Heart right ventricle (tissue), 16 donors: ENCODE results near the gene PRKCE. TPM values are rescaled to one million over a fixed set of nuclear protein-coding genes. Genes with fewer than 3 reads are reported as not detected.

Experiments used
- ATAC-seq, 8 donors: fragments of 200-7000 bp; cut with Tn5 transposase; one replicate each; pipeline ENCODE4 v1.9.1; 2020; ENCODE audit warnings: mild to moderate bottlenecking in 8 of 8, moderate library complexity in 8 of 8, moderate number of reproducible peaks in 1 of 8
- DNase-seq, 2 donors: peaks; one replicate each; pipeline ENCODE4 v3.0.0-alpha.2; 2020
- H3K27ac ChIP-seq, 10 donors: fragments of 200-600 bp; sonication (generic) in 2 of 10; one replicate each; pipeline versions ENCODE4 v1.5.0 to v1.8.0; 2020 to 2022; ENCODE audit warnings: mild to moderate bottlenecking in 3 of 10
- H3K27me3 ChIP-seq, 7 donors: fragments of 200-600 bp; one replicate each; pipeline ENCODE4 v1.8.0; 2021 to 2022; ENCODE audit warnings: mild to moderate bottlenecking in 2 of 7
- H3K36me3 ChIP-seq, 9 donors: fragments of 200-600 bp; sonication (generic) in 1 of 9; one replicate each; pipeline versions ENCODE4 v1.5.0 to v1.8.0; 2020 to 2022; ENCODE audit warnings: mild to moderate bottlenecking in 2 of 9
- H3K4me1 ChIP-seq, 9 donors: fragments of 200-600 bp; sonication (generic) in 1 of 9; one replicate each; pipeline versions ENCODE4 v1.5.0 to v1.8.0; 2020 to 2022; ENCODE audit warnings: mild to moderate bottlenecking in 4 of 9
- H3K4me3 ChIP-seq, 10 donors: fragments of 200-600 bp; sonication (generic) in 2 of 10; one replicate each; pipeline versions ENCODE4 v1.5.0 to v1.8.0; 2020 to 2022; ENCODE audit warnings: mild to moderate bottlenecking in 7 of 10, moderate library complexity in 2 of 10
- H3K9me3 ChIP-seq, 11 donors: fragments of 200-600 bp in 10 of 11; sonication (generic) in 2 of 11; one replicate each; pipeline versions ENCODE4 v1.5.0 to v1.8.0; 2013 to 2022; ENCODE audit warnings: mild to moderate bottlenecking in 2 of 11, control low read depth in 1 of 11, moderate library complexity in 1 of 11
- CTCF ChIP-seq, 9 donors: fragments of 200-600 bp; sonication (generic) in 2 of 9; IDR thresholded peaks; one replicate each; pipeline versions ENCODE4 v1.5.0 to v1.8.0; 2021 to 2022; ENCODE audit warnings: antibody characterized with exemption in 9 of 9, mild to moderate bottlenecking in 5 of 9, moderate library complexity in 1 of 9
- WGBS, 2 donors: extraction: QIAGEN DNeasy Blood & Tissue Kit; methylation state at CpG; one replicate each; pipeline ENCODE4 v1.1.7; 2013; ENCODE audit warnings: inconsistent platforms in 1 of 2; 5-methylcytosine and 5-hydroxymethylcytosine counted together
- intact Hi-C, 10 donors: fragments of 100-400 bp; cut with DNase I; formaldehyde crosslinking; loops; one replicate each; pipeline versions ENCODE4 v1.11.1 to v1.14.2; 2022
- polyA plus RNA-seq, 2 donors: library from polyadenylated mRNA; stranded (reverse); fragments of 200-250 nt; gene quantifications; one replicate each; pipeline ENCODE4 v1.2.3, GENCODE V29; 2013
- total RNA-seq, 10 donors: library from RNA; stranded (reverse); fragmentation: NEBNext Ultra II Directional in 3 of 10; extraction: Animal tissue kit (Norgen Biotek cat#: 25700) in 3 of 10; gene quantifications; one replicate each; pipeline versions ENCODE4 v1.2.1 to v1.2.4, GENCODE V29; 2021 to 2023
- donor health status: Arrhythmogenic right ventricular cardiomyopathy.
- donor health status: ischemic (EF 13 %, LVEDD 7.1; RV severe dilation, severe dysfunction).
- donor health status: healthy with polysubstance abuse.
- donor health status: DM: no; HTN: yes; CAD: no.
- donor health status: DM: no; HTN: no; CAD: no.
- donor health status: ischemic (EF 25% LVEDD 6.9; RV normal size, moderate dysfunction).
- donor health status: ischemic (EF 25% LVEDD 5.7; RV mildly dilated, moderate dysfunction).
- donor health status: healthy.
- donor health status: DM: yes; HTN: yes; CAD: no.
- donor health status: Ischemic cardiomyopathy.
- donor health status: ischemic (EF 35%, LVEDD 5.7; RV mildly dilated, moderate dysfunction).
- donor health status: nonischemic (EF 11% LVEDD 7.7; RV severe dilation, severe dysfunction).
- donor health status: DM: yes; HTN: yes; CAD: no.
- donor health status: PGD.
- donor health status: ischemic (EF 29% LVEDD 5.4; RV normal size, mild dysfunction).
- donor health status: nonischemic (EF 23%, LVEDD 6.1; RV moderate dilation, normal function).

Gene PRKCE
- total and polyA plus RNA-seq, 12 donors = 3.7 to 22.7 (median 16.7) TPM

- Histone ChIP-seq H3K27me3 (no peaks in the 10 kb centered on the region), H3K27ac (peak overlapping the region; percentile 97 to 100 (median 98)), H3K36me3 (peaks cover 0 to 4% (median 0%) of the 10 kb centered on the region in 9 donors), H3K9me3 (no peaks in the 10 kb centered on the region), H3K4me3 (peak overlapping the region; percentile 56 to 94 (median 78)), H3K4me1 (peaks cover 12 to 54% (median 34%) of the 10 kb centered on the region in 9 donors)
- no peak for TF ChIP-seq CTCF (IDR thresholded peaks at IDR 0.05)
- WGBS, 2 donors = 0 to 1% methylated on average over 66 of the region's 66 CpGs
- ATAC-seq (peak; percentile 50 to 75 (median 65)), DNase-seq (peak; percentile 82 to 87)
- intact Hi-C loops = loop anchor here in 6 of 10 donors (2.0 to 5.0 kb wide), 6 partner anchors 42 to 127 kb away; no protein-coding TSS in a partner anchor
Measured at GRCh38 chr2:45649858-45650811, 1.3 kb upstream of the PRKCE start.

GRCh38 chr2:45650851-45651414 is 542 bp upstream of the PRKCE start:
- no peaks in the 10 kb centered on the region for H3K27me3 ChIP-seq
- peaks cover 0 to 4% (median 0%) of the 10 kb centered on the region in 9 donors for H3K36me3 ChIP-seq
- H3K9me3 ChIP-seq = no peaks in the 10 kb centered on the region
- ATAC-seq = peak; percentile 74 to 86 (median 82)
- H3K4me3 ChIP-seq = peak overlapping the region; percentile 56 to 94 (median 78)
- intact Hi-C loops = loop anchor here in 5 of 10 donors (2.0 to 5.0 kb wide), 5 partner anchors 41 to 126 kb away; no protein-coding TSS in a partner anchor
- H3K4me1 ChIP-seq = peaks cover 12 to 54% (median 34%) of the 10 kb centered on the region in 9 donors
- peak overlapping the region; percentile 97 to 100 (median 98) for H3K27ac ChIP-seq
- WGBS, 2 donors = 0 to 1% methylated on average over 60 to 79 of the region's 79 CpGs
- DNase-seq = peak; percentile 90 to 98
- peak; percentile 9 to 65 (median 43) for TF ChIP-seq CTCF (IDR thresholded peaks at IDR 0.05)

GRCh38 chr2:45652090-45653031 is 886 bp downstream of the PRKCE start:
- H3K4me1 ChIP-seq = peaks cover 12 to 56% (median 34%) of the 10 kb centered on the region in 9 donors
- WGBS, 2 donors = 1% methylated on average over 52 to 53 of the region's 53 CpGs
- peak in 6 of 8 donors; percentile 1 to 31 (median 18) for ATAC-seq

More at GRCh38 chr2:45652090-45653031, 886 bp downstream of the PRKCE start:
- H3K36me3 ChIP-seq = peaks cover 0 to 4% (median 0%) of the 10 kb centered on the region in 9 donors
- peak overlapping the region in 9 of 10 donors; percentile 97 to 100 (median 98) for H3K27ac ChIP-seq
- TF ChIP-seq CTCF (IDR thresholded peaks at IDR 0.05) = no peak
- H3K4me3 ChIP-seq = peak overlapping the region; percentile 43 to 94 (median 78)
- intact Hi-C loops = loop anchor here in 4 of 10 donors (5.0 kb wide), 4 partner anchors 40 to 125 kb away; no protein-coding TSS in a partner anchor
- no peaks in the 10 kb centered on the region for H3K9me3 ChIP-seq
- DNase-seq = peak; percentile 38 to 41
- H3K27me3 ChIP-seq = no peaks in the 10 kb centered on the region
